ENCODE data around the gene CAVIN2. TPM values are rescaled to one million over a fixed set of nuclear protein-coding genes. Genes with fewer than 3 reads are reported as not detected.

CAVIN2 gene
- total and polyA plus RNA-seq, 9 of the 15 experiments (the other 6 are each of a cell fraction or from before 2014, with no cell fraction given) = 20.6 to 92.4 (median 69.0) TPM

DNA sequence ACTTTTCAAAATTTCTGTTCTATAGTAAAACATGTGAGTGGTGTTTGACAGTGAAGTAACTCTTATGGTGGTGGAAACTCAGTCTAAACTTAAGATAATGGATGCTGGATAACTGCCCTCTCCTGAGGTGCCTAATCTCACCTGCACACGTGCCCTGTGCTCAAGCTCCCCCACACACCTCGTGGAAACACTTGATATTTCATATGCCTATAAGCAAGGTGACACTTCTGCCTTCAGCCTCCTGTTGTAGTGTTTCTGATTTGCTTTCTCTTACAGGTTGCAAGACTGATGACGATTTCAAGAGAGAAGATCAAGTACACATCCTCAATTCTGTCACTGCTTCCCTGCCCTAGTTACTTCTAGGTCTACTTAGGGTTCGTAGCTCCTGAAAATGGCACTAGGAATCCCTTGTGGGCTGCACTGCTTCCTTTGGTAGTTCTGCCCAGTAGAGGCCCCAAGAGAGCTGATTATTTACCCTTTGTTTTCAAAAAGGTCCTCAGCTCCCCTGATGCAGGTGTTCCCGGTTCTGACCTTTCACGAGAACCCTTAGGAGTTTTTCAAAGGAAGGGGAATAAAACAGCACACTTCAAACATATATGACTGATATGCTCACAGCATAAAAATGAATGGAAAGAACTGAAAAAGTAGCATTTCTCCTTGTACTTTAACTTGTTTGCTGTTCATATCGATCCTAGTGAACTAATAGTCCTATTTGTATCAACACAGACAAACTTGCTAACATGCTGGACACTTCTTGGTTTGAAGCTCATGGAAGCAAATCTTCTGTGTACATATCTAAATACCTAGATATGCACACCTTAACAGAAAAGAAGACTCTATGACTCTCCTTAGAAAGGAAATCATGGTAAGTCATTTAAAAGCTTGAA is 6.7 kb downstream of the CAVIN2 start (continued):
- TF ChIP-seq, protein P1, sequence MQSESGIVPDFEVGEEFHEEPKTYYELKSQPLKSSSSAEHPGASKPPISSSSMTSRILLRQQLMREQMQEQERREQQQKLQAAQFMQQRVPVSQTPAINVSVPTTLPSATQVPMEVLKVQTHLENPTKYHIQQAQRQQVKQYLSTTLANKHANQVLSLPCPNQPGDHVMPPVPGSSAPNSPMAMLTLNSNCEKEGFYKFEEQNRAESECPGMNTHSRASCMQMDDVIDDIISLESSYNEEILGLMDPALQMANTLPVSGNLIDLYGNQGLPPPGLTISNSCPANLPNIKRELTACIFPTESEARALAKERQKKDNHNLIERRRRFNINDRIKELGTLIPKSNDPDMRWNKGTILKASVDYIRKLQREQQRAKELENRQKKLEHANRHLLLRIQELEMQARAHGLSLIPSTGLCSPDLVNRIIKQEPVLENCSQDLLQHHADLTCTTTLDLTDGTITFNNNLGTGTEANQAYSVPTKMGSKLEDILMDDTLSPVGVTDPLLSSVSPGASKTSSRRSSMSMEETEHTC (IDR thresholded peaks at IDR 0.05) = 0 out of 2 replicates have a peak, but pooled peaks have one; percentile 18
- no peak for TF ChIP-seq JUND (IDR thresholded peaks at IDR 0.05; ENCODE audit: borderline replicate concordance, low read depth, low read length)
- TF ChIP-seq JUND (tag; IDR thresholded peaks at IDR 0.05; ENCODE audit: borderline replicate concordance, low read depth, low read length) = peak; percentile 21; the same call in 1 of the 3 replicates
- TF ChIP-seq ZNF165 (CRISPR knock-in tag; IDR thresholded peaks at IDR 0.05; ENCODE audit: borderline replicate concordance) = no peak
- TF ChIP-seq RHOXF2B (CRISPR knock-in tag; conservative IDR thresholded peaks at IDR 0.05) = no peak
- TF ChIP-seq ARID1B (IDR thresholded peaks at IDR 0.05) = peak; percentile 32; the same call in 1 of the 2 replicates
- no peak for TF ChIP-seq ZBTB1 (CRISPR knock-in tag; IDR thresholded peaks at IDR 0.05; ENCODE audit: borderline replicate concordance, low read depth)
- no peak for TF ChIP-seq RBBP5 (IDR thresholded peaks at IDR 0.05; ENCODE audit: borderline replicate concordance, insufficient read depth, low read length, poor library complexity, severe bottlenecking)
- TF ChIP-seq MCM2 (IDR thresholded peaks at IDR 0.05; ENCODE audit: low read depth) = no peak
- TF ChIP-seq NFE2 (IDR thresholded peaks at IDR 0.05; ENCODE audit: low read depth) = no peak
- TF ChIP-seq, protein P2, sequence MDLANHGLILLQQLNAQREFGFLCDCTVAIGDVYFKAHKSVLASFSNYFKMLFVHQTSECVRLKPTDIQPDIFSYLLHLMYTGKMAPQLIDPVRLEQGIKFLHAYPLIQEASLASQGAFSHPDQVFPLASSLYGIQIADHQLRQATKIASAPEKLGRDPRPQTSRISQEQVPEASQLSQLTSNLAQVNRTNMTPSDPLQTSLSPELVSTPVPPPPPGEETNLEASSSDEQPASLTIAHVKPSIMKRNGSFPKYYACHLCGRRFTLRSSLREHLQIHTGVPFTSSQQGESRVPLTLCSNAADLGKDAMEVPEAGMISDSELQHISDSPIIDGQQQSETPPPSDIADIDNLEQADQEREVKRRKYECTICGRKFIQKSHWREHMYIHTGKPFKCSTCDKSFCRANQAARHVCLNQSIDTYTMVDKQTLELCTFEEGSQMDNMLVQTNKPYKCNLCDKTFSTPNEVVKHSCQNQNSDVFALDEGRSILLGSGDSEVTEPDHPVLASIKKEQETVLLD (IDR thresholded peaks at IDR 0.05) = no peak
- TF ChIP-seq MLX (CRISPR knock-in tag; conservative IDR thresholded peaks at IDR 0.05) = no peak
- TF ChIP-seq, protein P3, sequence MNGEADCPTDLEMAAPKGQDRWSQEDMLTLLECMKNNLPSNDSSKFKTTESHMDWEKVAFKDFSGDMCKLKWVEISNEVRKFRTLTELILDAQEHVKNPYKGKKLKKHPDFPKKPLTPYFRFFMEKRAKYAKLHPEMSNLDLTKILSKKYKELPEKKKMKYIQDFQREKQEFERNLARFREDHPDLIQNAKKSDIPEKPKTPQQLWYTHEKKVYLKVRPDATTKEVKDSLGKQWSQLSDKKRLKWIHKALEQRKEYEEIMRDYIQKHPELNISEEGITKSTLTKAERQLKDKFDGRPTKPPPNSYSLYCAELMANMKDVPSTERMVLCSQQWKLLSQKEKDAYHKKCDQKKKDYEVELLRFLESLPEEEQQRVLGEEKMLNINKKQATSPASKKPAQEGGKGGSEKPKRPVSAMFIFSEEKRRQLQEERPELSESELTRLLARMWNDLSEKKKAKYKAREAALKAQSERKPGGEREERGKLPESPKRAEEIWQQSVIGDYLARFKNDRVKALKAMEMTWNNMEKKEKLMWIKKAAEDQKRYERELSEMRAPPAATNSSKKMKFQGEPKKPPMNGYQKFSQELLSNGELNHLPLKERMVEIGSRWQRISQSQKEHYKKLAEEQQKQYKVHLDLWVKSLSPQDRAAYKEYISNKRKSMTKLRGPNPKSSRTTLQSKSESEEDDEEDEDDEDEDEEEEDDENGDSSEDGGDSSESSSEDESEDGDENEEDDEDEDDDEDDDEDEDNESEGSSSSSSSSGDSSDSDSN (IDR thresholded peaks at IDR 0.05; ENCODE audit: borderline replicate concordance in 1 of 2, low read depth in 2 of 2, low read length in 2 of 2) = no peak
- no peak for TF ChIP-seq MEIS2 (IDR thresholded peaks at IDR 0.05; ENCODE audit: partially characterized antibody)
- no peak for TF ChIP-seq ZNF253 (CRISPR knock-in tag; conservative IDR thresholded peaks at IDR 0.05)
- TF ChIP-seq ZNF12 (CRISPR knock-in tag; IDR thresholded peaks at IDR 0.05) = no peak
- TF ChIP-seq TBL1XR1 (IDR thresholded peaks at IDR 0.05; ENCODE audit: low read length in 2 of 2) = no peak
- TF ChIP-seq, protein P4, sequence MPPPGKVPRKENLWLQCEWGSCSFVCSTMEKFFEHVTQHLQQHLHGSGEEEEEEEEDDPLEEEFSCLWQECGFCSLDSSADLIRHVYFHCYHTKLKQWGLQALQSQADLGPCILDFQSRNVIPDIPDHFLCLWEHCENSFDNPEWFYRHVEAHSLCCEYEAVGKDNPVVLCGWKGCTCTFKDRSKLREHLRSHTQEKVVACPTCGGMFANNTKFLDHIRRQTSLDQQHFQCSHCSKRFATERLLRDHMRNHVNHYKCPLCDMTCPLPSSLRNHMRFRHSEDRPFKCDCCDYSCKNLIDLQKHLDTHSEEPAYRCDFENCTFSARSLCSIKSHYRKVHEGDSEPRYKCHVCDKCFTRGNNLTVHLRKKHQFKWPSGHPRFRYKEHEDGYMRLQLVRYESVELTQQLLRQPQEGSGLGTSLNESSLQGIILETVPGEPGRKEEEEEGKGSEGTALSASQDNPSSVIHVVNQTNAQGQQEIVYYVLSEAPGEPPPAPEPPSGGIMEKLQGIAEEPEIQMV (tag; conservative IDR thresholded peaks at IDR 0.05; ENCODE audit: low read depth) = no peak
- TF ChIP-seq TSC22D4 (tag; IDR thresholded peaks at IDR 0.05) = no peak
- peak; percentile 54 for TF ChIP-seq CBFA2T3 (IDR thresholded peaks at IDR 0.05)

All from K562 (cell line).